ENCODE measurements around the gene PRDX6. TPM values are rescaled to one million over a fixed set of nuclear protein-coding genes. Genes with fewer than 3 reads are reported as not detected.
"Not testable (repeated sequence)": the region's sequence is repeated elsewhere in the genome, so short reads cannot be mapped to it uniquely, and the experiment has no call there.

PRDX6 gene
- total RNA-seq, 2 donors from 2014 or later, result 483 to 623 TPM

GRCh38 chr1:173507847-173508209, 30.7 kb downstream of the PRDX6 start:
- H3K4me3 ChIP-seq (ENCODE audit: low read length), result no peak overlapping the region
- no peaks in the 10 kb centered on the region for H3K27me3 Mint-ChIP-seq (ENCODE audit: insufficient read depth)
- H3K27ac Mint-ChIP-seq, result peak overlapping the region; percentile 75
- H3K9me3 ChIP-seq (ENCODE audit: control insufficient read depth, low read length), result peaks cover under 1% of the 10 kb centered on the region
- no peak for TF ChIP-seq CTCF (conservative IDR thresholded peaks at IDR 0.05)
- no peaks in the 10 kb centered on the region for H3K36me3 Mint-ChIP-seq (ENCODE audit: low read depth)
- H3K4me1 ChIP-seq (ENCODE audit: control insufficient read depth, insufficient read depth, low read length), result peaks cover 10% of the 10 kb centered on the region
- H3K36me3 ChIP-seq (ENCODE audit: control insufficient read depth, insufficient read depth, low read length), result no peaks in the 10 kb centered on the region
- peaks cover 19% of the 10 kb centered on the region for H3K4me1 Mint-ChIP-seq
- no peak for DNase-seq
- no peaks in the 10 kb centered on the region for H3K27me3 ChIP-seq (ENCODE audit: control insufficient read depth, insufficient read depth, low read length, poor library complexity, severe bottlenecking)
- H3K9ac ChIP-seq (ENCODE audit: extremely low read depth, low read length, poor library complexity, severe bottlenecking), result no peak overlapping the region
- H3K9me3 Mint-ChIP-seq, result no peaks in the 10 kb centered on the region
- 59 to 75% methylated on average over 3 of the region's 3 CpGs for WGBS, 2 experiments (ENCODE audit: insufficient coverage in 1 of 2, insufficient read length in 1 of 2)
- H3K27ac ChIP-seq (ENCODE audit: low read depth, low read length), result peak overlapping the region; percentile 89
- no peak overlapping the region for H3K4me3 Mint-ChIP-seq

- Mint-ChIP-seq H3K9me3 (peaks cover 3% of the 10 kb centered on the region), H3K4me1 (peaks cover 21% of the 10 kb centered on the region), H3K27me3 (ENCODE audit: insufficient read depth) (no peaks in the 10 kb centered on the region), H3K27ac (no peak overlapping the region), H3K36me3 (ENCODE audit: low read depth) (no peaks in the 10 kb centered on the region), H3K4me3 (no peak overlapping the region)
- no peak for DNase-seq
- no peaks in the 10 kb centered on the region for H3K36me3 ChIP-seq (ENCODE audit: control insufficient read depth, insufficient read depth, low read length)
- H3K4me3 ChIP-seq (ENCODE audit: low read length), result no peak overlapping the region
- peaks cover 7% of the 10 kb centered on the region for H3K9me3 ChIP-seq (ENCODE audit: control insufficient read depth, low read length)
- TF ChIP-seq CTCF (conservative IDR thresholded peaks at IDR 0.05), result no peak
- no peak overlapping the region for H3K9ac ChIP-seq (ENCODE audit: extremely low read depth, low read length, poor library complexity, severe bottlenecking)
- H3K4me1 ChIP-seq (ENCODE audit: control insufficient read depth, insufficient read depth, low read length), result peaks cover 10% of the 10 kb centered on the region
- 94% methylated on average over 2 of the region's 2 CpGs; no CpG with 5 or more reads in 1 of the 2 experiments for WGBS, 2 experiments (ENCODE audit: insufficient coverage in 1 of 2, insufficient read length in 1 of 2)
- no peak overlapping the region for H3K27ac ChIP-seq (ENCODE audit: low read depth, low read length)
- no peaks in the 10 kb centered on the region for H3K27me3 ChIP-seq (ENCODE audit: control insufficient read depth, insufficient read depth, low read length, poor library complexity, severe bottlenecking)
Measured at GRCh38 chr1:173508541-173508940, 31.4 kb downstream of the PRDX6 start.

DNA sequence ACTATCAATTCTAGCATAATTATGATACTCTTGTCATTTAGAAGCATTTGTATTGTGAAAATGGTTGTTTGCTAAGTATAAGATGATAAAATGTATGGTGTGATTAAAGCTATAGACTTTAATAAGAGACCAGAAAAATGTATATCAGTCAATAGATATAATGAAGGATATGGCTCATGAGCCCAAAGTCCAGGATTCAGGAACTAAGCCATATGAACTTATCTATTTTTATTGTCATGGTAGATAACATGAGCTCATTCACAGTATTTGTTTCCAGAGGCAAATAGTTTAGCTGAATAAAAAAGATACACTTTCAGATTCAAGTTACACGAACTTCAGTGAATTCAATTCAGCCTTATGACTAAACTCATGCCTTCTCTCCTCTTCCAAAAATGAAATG, 32.7 kb downstream of the PRDX6 start:
- H3K27me3 Mint-ChIP-seq (ENCODE audit: insufficient read depth), result no peaks in the 10 kb centered on the region
- peaks cover 21% of the 10 kb centered on the region for H3K4me1 Mint-ChIP-seq
- DNase-seq, result no peak
- H3K9me3 Mint-ChIP-seq, result peaks cover 12% of the 10 kb centered on the region
- no peak overlapping the region for H3K9ac ChIP-seq (ENCODE audit: extremely low read depth, low read length, poor library complexity, severe bottlenecking)
- peaks cover 7% of the 10 kb centered on the region for H3K9me3 ChIP-seq (ENCODE audit: control insufficient read depth, low read length)
- no peaks in the 10 kb centered on the region for H3K36me3 Mint-ChIP-seq (ENCODE audit: low read depth)
- no peak for TF ChIP-seq CTCF (conservative IDR thresholded peaks at IDR 0.05)
- WGBS, 2 experiments (ENCODE audit: insufficient coverage in 1 of 2, insufficient read length in 1 of 2), result 84 to 100% methylated on average over 1 of the region's 1 CpG
- H3K27me3 ChIP-seq (ENCODE audit: control insufficient read depth, insufficient read depth, low read length, poor library complexity, severe bottlenecking), result no peaks in the 10 kb centered on the region
- no peak overlapping the region for H3K27ac ChIP-seq (ENCODE audit: low read depth, low read length)
- no peak overlapping the region for H3K4me3 Mint-ChIP-seq
- peaks cover 10% of the 10 kb centered on the region for H3K4me1 ChIP-seq (ENCODE audit: control insufficient read depth, insufficient read depth, low read length)
- no peak overlapping the region for H3K4me3 ChIP-seq (ENCODE audit: low read length)
- H3K27ac Mint-ChIP-seq, result no peak overlapping the region
- no peaks in the 10 kb centered on the region for H3K36me3 ChIP-seq (ENCODE audit: control insufficient read depth, insufficient read depth, low read length)

- H3K9ac ChIP-seq (ENCODE audit: extremely low read depth, low read length, poor library complexity, severe bottlenecking); H3K36me3 Mint-ChIP-seq (ENCODE audit: low read depth); H3K4me1 ChIP-seq (ENCODE audit: control insufficient read depth, insufficient read depth, low read length); H3K4me1 Mint-ChIP-seq; DNase-seq; H3K4me3 Mint-ChIP-seq; H3K36me3 ChIP-seq (ENCODE audit: control insufficient read depth, insufficient read depth, low read length); H3K4me3 ChIP-seq (ENCODE audit: low read length); H3K27ac Mint-ChIP-seq; H3K27me3 Mint-ChIP-seq (ENCODE audit: insufficient read depth); H3K27me3 ChIP-seq (ENCODE audit: control insufficient read depth, insufficient read depth, low read length, poor library complexity, severe bottlenecking); H3K27ac ChIP-seq (ENCODE audit: low read depth, low read length); H3K9me3 ChIP-seq (ENCODE audit: control insufficient read depth, low read length): not testable (repeated sequence)
- WGBS, 2 experiments (ENCODE audit: insufficient coverage in 1 of 2, insufficient read length in 1 of 2), result 86 to 100% methylated on average over 1 of the region's 1 CpG
- peaks cover 12% of the 10 kb centered on the region for H3K9me3 Mint-ChIP-seq
Measured at GRCh38 chr1:173514503-173514902, 37.4 kb downstream of the PRDX6 start.

Data from endodermal cell (in vitro differentiated cells).